Uterus (tissue), 2 donors: ENCODE data around the gene TRIM21.

Experiments
- POLR2A ChIP-seq, 2 donors: fragments of 450-650 bp; IDR thresholded peaks; one replicate each; pipeline ENCODE4 v1.6.1; 2016; ENCODE audit warnings: antibody characterized with exemption in 2 of 2, mild to moderate bottlenecking in 1 of 2, moderate library complexity in 1 of 2
- TF ChIP-seq, protein P1 (sequence below), 4 experiments: fragments of 200-600 bp in 2 of 4; fragments of 450-650 bp in 2 of 4; sonication (generic) in 2 of 4; IDR thresholded peaks; one replicate each; pipeline ENCODE4 v1.5.1; 2016 to 2019; ENCODE audit warnings: antibody characterized with exemption in 4 of 4, mild to moderate bottlenecking in 2 of 4, moderate library complexity in 1 of 4

DNA sequence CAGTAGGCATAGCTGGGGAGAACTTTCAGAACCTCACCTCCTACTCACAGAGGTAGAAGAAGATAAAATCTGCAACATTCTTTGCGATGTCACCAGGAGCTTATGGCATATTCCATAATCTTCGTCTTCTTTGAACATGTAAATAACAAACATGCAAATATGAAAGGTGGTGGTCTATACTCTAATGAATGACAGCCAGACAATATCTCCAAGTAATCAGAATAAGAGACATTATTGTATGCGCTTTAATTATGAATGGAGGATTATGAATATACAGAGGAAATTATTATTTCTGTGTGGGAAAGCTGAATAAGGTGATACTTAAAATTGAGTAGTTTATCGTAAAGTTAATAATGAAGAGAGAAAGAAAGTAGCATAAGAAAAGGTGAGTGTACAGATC is 25.2 kb downstream of the TRIM21 start, which contains the start of gene OR52B4:
- TF ChIP-seq, protein P1, sequence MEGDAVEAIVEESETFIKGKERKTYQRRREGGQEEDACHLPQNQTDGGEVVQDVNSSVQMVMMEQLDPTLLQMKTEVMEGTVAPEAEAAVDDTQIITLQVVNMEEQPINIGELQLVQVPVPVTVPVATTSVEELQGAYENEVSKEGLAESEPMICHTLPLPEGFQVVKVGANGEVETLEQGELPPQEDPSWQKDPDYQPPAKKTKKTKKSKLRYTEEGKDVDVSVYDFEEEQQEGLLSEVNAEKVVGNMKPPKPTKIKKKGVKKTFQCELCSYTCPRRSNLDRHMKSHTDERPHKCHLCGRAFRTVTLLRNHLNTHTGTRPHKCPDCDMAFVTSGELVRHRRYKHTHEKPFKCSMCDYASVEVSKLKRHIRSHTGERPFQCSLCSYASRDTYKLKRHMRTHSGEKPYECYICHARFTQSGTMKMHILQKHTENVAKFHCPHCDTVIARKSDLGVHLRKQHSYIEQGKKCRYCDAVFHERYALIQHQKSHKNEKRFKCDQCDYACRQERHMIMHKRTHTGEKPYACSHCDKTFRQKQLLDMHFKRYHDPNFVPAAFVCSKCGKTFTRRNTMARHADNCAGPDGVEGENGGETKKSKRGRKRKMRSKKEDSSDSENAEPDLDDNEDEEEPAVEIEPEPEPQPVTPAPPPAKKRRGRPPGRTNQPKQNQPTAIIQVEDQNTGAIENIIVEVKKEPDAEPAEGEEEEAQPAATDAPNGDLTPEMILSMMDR (IDR thresholded peaks at IDR 0.05): no peak
- TF ChIP-seq POLR2A (IDR thresholded peaks at IDR 0.05): no peak
